Cardiac ventricle fibroblast (primary cell): ENCODE measurements around the gene PSG5. TPM values are rescaled to one million over a fixed set of nuclear protein-coding genes. Genes with fewer than 3 reads are reported as not detected.

Source experiments
- total RNA-seq: library from RNA; depleted of rRNA; stranded (reverse); fragments of >200 nt; gene quantifications from 2 replicates; pipeline ENCODE4 v1.2.3, GENCODE V29; 2015

The PSG5 gene
- total RNA-seq, result not detected in 2 replicates

DNA sequence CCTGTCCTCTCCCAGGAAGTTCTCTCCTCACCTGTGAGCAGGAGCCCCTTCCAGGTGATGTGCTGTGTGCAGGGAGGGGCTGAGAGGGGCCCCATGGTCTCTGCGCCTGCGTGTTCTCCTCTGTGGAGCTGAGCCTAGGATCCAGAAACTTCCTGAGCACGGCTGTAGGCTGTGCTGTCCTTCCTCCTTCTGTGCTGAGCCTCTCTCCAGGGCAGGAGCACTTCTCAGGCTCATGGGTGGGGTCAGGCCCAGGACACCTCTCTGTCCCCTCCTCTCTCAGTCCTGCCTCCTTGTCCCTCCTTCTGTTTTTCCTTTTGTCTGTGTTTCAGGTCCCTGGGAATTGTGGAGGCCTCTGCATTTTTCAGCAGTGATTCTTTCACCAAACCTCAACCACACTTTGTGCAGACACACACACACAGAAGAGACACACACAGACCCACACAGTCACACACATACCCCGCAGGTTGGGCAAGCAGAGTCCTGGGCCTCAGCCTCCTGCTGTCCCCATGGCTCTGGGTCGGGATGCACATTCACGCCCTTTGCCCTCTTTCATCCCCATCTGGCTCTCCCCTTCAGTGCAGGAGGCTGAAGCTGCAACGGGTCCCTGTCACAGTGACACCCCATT, at the start of gene PSG5:
PSG5 (minus strand) TSS at position 226 of the 625 bp plus-strand sequence; CDS start at position 95, 131 bp downstream.

DNA sequence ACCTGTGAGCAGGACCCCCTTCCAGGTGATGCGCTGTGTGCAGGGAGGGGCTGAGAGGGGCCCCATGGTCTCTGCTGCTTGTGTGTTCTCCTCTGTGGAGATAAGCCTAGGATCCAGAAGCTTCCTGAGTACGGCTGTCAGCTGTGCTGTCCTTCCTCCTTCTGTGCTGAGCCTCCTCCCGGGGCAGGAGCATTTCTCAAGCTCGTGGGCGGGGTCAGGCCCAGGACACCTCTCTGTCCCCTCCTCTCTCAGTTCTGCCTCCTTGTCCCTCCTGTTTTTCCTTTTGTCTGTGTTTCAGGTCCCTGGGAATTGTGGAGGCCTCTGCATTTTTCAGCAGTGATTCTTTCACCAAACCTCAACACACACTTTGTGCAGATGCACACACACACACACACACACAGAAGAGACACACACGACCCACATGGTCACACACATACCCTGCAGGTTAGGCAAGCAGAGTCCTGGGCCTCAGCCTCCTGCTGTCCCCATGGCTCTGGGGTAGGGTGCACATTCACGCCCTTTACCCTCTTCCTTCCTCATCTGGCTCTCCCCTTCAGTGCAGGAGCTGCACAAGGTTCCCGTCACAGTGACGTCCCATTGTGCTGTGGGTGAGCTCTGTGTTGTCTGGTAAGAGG, 19.3 kb upstream of the PSG5 start, which contains the start of gene PSG4:
PSG4 (minus strand) TSS at position 168 of the 635 bp plus-strand sequence; CDS start at position 66, 102 bp downstream.

Other genes with a start within 250 kb of the PSG5 start
- gene PSG7, start 249.3 kb downstream of the PSG5 start, total RNA-seq, result not detected in 2 replicates
- gene PSG11, start 160.1 kb downstream of the PSG5 start, total RNA-seq, result not detected in 2 replicates
- not detected in 2 replicates for gene PSG2, start 103.8 kb downstream of the PSG5 start, total RNA-seq
- 0.20 and 2.1 TPM in 2 replicates for gene PSG4, start 19.1 kb upstream of the PSG5 start, total RNA-seq
- not detected in 2 replicates for gene PSG9, start 83.0 kb upstream of the PSG5 start, total RNA-seq
- gene CD177, start 167.2 kb upstream of the PSG5 start, total RNA-seq, result not detected in 2 replicates
- gene TEX101, start 228.4 kb upstream of the PSG5 start, total RNA-seq, result not detected in 2 replicates